Choroid plexus epithelial cell (primary cell): ENCODE measurements around the gene MFSD11.
"Not testable (repeated sequence)": the region's sequence is repeated elsewhere in the genome, so short reads cannot be mapped to it uniquely, and the experiment has no call there.

Source experiments
- DNase-seq: peaks from one replicate; pipeline ENCODE4 v3.0.0-alpha.2; 2010; ENCODE audit warnings: low read depth
- H3K4me3 ChIP-seq: 2 replicates; pipeline ENCODE4 v1.5.1; 2011; ENCODE audit warnings: low read depth, mild to moderate bottlenecking, control low read depth, low read length, moderate library complexity
- CTCF ChIP-seq: conservative IDR thresholded peaks from 2 replicates; pipeline ENCODE4 v1.5.1; 2011; ENCODE audit warnings: low read depth, mild to moderate bottlenecking, control low read depth, inconsistent platforms, low read length, moderate library complexity

The MFSD11 gene

GRCh38 chr17:76696763-76697701, 40.9 kb upstream of the MFSD11 start:
- no peak for TF ChIP-seq CTCF
- DNase-seq: no peak
- H3K4me3 ChIP-seq: no peak overlapping the region

- TF ChIP-seq CTCF: no peak
- DNase-seq: no peak
- H3K4me3 ChIP-seq: no peak overlapping the region
These were observed 40.0 kb upstream of the MFSD11 start for GRCh38 chr17:76697702-76698465.

GRCh38 chr17:76698466-76698977, 39.4 kb upstream of the MFSD11 start:
- H3K4me3 ChIP-seq, DNase-seq: not testable (repeated sequence)

- H3K4me3 ChIP-seq: no peak overlapping the region
- TF ChIP-seq CTCF: no peak
- no peak for DNase-seq
These were observed 37.7 kb upstream of the MFSD11 start for GRCh38 chr17:76700270-76700616.

- DNase-seq: peak; percentile 81
These were observed 37.1 kb upstream of the MFSD11 start for GRCh38 chr17:76700617-76701470.

GRCh38 chr17:76701471-76701967, 36.4 kb upstream of the MFSD11 start:
- TF ChIP-seq CTCF: no peak
- H3K4me3 ChIP-seq: no peak overlapping the region

More at GRCh38 chr17:76700617-76701470, 37.1 kb upstream of the MFSD11 start:
- H3K4me3 ChIP-seq: peak overlapping the region; percentile 40
- TF ChIP-seq CTCF: no peak

GRCh38 chr17:76702076-76702475, 35.8 kb upstream of the MFSD11 start:
- DNase-seq: no peak
- no peak overlapping the region for H3K4me3 ChIP-seq
- TF ChIP-seq CTCF: no peak

More at GRCh38 chr17:76701471-76701967, 36.4 kb upstream of the MFSD11 start:
- no peak for DNase-seq
